Right lobe of liver (tissue), 6 donors: ENCODE measurements around the gene ADD2. TPM values are rescaled to one million over a fixed set of nuclear protein-coding genes. Genes with fewer than 3 reads are reported as not detected.

Experiments used
- ATAC-seq, 4 donors: fragments of 200-7000 bp; cut with Tn5 transposase; one replicate each; pipeline ENCODE4 v1.9.1; 2020; ENCODE audit warnings: mild to moderate bottlenecking in 4 of 4, moderate library complexity in 4 of 4
- DNase-seq, 3 donors: peaks; one replicate each; pipeline ENCODE4 v3.0.0-alpha.2; 2020
- H3K27ac ChIP-seq, 3 donors: fragments of 200-600 bp; one replicate each; pipeline ENCODE4 v1.8.0; 2022
- H3K27me3 ChIP-seq, 2 donors: fragments of 200-600 bp; one replicate each; pipeline ENCODE4 v1.8.0; 2022
- H3K36me3 ChIP-seq, 4 donors: fragments of 200-600 bp; sonication (generic) in 1 of 4; one replicate each; pipeline versions ENCODE4 v1.5.1 to v1.8.0; 2017 to 2022; ENCODE audit warnings: control low read depth in 1 of 4
- H3K4me1 ChIP-seq, 4 donors: fragments of 200-600 bp; sonication (generic) in 1 of 4; one replicate each; pipeline versions ENCODE4 v1.5.1 to v1.8.0; 2017 to 2022; ENCODE audit warnings: control low read depth in 1 of 4
- H3K4me3 ChIP-seq, 3 donors: fragments of 200-600 bp; one replicate each; pipeline ENCODE4 v1.8.0; 2022
- H3K9me3 ChIP-seq, 4 donors: fragments of 200-600 bp; sonication (generic) in 1 of 4; one replicate each; pipeline versions ENCODE4 v1.5.1 to v1.8.0; 2017 to 2022; ENCODE audit warnings: control low read depth in 1 of 4
- POLR2A ChIP-seq: fragments of 450-650 bp; IDR thresholded peaks from one replicate; pipeline ENCODE4 v1.6.1; 2017; ENCODE audit warnings: antibody characterized with exemption, mild to moderate bottlenecking
- WGBS: methylation state at CpG from one replicate; pipeline ENCODE4 v1.1.6; 2018; ENCODE audit warnings: low coverage, low lambda C conversion rate; ENCODE audit not compliant: insufficient coverage; ENCODE audit errors: missing lambda C conversion rate; 5-methylcytosine and 5-hydroxymethylcytosine counted together
- intact Hi-C, 2 donors: fragments of 100-400 bp; cut with DNase I; formaldehyde crosslinking; loops; one replicate each; pipeline versions ENCODE4 v1.11.2 to v1.14.1; 2022
- total RNA-seq, 6 experiments: library from RNA; depleted of rRNA in 2 of 6; stranded (reverse); fragments of >200 nt in 2 of 6; fragmentation: NEBNext Ultra II Directional in 3 of 6; extraction: Animal tissue kit (Norgen Biotek cat#: 25700) in 3 of 6; gene quantifications; one replicate each; pipeline versions ENCODE4 v1.1.0 to v1.2.4, GENCODE V29; 2016 to 2023
- TF ChIP-seq, protein P1 (sequence below), 4 donors: fragments of 200-600 bp in 3 of 4; fragments of 450-650 bp in 1 of 4; IDR thresholded peaks; one replicate each; pipeline versions ENCODE4 v1.5.1 to v1.8.0; 2016 to 2022; ENCODE audit warnings: antibody characterized with exemption in 4 of 4, mild to moderate bottlenecking in 2 of 4
- donor health status: DM: no; HTN: yes; CAD: no.
- donor health status: DM: no; HTN: no; CAD: no.
- donor health status: DM: no; HTN: no; CAD: no.
- donor health status: DM: no; HTN: yes; CAD: no.
- donor health status: DM: no; HTN: yes; CAD: no.

ADD2 gene
- total RNA-seq, 6 experiments from 2014 or later, result under 0.01 to 1.00 (median 0.14) TPM; not detected in 1

DNA sequence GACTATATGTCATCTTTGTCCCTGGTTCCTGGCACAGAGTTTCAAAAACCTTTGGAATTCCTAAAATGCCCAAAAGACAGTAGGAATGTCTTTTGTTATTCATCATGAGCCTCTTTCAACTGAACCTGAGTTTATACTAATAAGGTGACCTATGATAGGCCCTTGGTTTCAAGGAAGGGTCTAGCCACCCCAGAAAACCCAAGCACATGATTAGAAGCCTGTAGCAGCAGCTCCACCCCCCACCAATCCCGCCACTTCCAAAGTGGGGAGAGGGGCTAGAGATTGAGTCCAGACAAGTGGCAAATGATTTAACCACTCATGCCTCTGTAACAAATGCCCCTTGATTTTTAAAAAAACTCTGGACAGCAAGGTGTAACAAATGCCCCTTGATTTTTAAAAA lies 56.8 kb downstream of the ADD2 start:
- H3K4me3 ChIP-seq, result no peak overlapping the region
- H3K9me3 ChIP-seq, result no peaks in the 10 kb centered on the region
- no peaks in the 10 kb centered on the region for H3K4me1 ChIP-seq
- ATAC-seq, result no peak
- TF ChIP-seq, protein P1, sequence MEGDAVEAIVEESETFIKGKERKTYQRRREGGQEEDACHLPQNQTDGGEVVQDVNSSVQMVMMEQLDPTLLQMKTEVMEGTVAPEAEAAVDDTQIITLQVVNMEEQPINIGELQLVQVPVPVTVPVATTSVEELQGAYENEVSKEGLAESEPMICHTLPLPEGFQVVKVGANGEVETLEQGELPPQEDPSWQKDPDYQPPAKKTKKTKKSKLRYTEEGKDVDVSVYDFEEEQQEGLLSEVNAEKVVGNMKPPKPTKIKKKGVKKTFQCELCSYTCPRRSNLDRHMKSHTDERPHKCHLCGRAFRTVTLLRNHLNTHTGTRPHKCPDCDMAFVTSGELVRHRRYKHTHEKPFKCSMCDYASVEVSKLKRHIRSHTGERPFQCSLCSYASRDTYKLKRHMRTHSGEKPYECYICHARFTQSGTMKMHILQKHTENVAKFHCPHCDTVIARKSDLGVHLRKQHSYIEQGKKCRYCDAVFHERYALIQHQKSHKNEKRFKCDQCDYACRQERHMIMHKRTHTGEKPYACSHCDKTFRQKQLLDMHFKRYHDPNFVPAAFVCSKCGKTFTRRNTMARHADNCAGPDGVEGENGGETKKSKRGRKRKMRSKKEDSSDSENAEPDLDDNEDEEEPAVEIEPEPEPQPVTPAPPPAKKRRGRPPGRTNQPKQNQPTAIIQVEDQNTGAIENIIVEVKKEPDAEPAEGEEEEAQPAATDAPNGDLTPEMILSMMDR (IDR thresholded peaks at IDR 0.05), result no peak
- TF ChIP-seq POLR2A, result no peak
- no peaks in the 10 kb centered on the region for H3K36me3 ChIP-seq
- no peak overlapping the region for H3K27ac ChIP-seq
- DNase-seq, result peak in 1 of 3 donors; percentile 6
- WGBS, result no CpG with 5 or more reads among the region's 1 CpG
- H3K27me3 ChIP-seq, result no peaks in the 10 kb centered on the region
- intact Hi-C loops, result no loop called here

DNA sequence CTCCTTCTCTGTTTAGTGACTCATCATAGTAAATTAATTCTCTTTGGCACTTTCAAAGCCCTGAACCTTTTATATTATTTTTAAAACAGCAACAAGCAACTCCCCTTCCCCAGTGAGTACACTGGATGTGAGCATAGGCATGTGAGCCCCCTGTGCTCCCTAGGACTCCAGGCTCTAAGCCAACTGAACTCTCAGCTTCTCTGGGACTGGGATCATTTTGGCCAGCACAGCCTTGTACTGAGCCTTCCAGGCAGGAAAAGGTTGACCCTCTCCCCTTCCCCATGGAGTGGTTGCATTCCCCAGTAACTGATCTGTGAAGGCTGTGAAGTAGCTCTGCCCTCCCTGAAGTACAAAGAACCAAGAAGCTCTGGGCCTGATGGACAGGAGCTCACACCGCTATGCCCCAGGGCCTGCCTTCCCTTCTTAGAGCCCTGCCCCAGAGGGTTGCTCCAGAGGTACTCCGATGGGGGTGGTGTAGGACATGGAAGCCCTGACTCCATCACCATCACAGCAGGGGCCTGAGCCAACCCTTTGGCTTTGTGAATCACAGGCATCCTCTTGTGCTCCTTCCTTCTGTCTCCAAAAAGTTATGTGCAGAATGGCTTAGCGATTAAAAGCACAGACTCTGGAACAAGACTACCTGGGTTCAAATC lies 57.8 kb downstream of the ADD2 start:
- H3K27ac ChIP-seq, result no peak overlapping the region
- ATAC-seq (peak in 1 of 4 donors; percentile 22), DNase-seq (peak in 1 of 3 donors; percentile 21)
- H3K36me3 ChIP-seq, result no peaks in the 10 kb centered on the region
- intact Hi-C loops, result no loop called here
- H3K4me3 ChIP-seq, result no peak overlapping the region
- H3K27me3 ChIP-seq, result no peaks in the 10 kb centered on the region
- WGBS, result 70% methylated on average over 1 of the region's 3 CpGs
- TF ChIP-seq, protein P1 (IDR thresholded peaks at IDR 0.05), result no peak
- no peak for TF ChIP-seq POLR2A
- H3K9me3 ChIP-seq, result no peaks in the 10 kb centered on the region
- no peaks in the 10 kb centered on the region for H3K4me1 ChIP-seq

DNA sequence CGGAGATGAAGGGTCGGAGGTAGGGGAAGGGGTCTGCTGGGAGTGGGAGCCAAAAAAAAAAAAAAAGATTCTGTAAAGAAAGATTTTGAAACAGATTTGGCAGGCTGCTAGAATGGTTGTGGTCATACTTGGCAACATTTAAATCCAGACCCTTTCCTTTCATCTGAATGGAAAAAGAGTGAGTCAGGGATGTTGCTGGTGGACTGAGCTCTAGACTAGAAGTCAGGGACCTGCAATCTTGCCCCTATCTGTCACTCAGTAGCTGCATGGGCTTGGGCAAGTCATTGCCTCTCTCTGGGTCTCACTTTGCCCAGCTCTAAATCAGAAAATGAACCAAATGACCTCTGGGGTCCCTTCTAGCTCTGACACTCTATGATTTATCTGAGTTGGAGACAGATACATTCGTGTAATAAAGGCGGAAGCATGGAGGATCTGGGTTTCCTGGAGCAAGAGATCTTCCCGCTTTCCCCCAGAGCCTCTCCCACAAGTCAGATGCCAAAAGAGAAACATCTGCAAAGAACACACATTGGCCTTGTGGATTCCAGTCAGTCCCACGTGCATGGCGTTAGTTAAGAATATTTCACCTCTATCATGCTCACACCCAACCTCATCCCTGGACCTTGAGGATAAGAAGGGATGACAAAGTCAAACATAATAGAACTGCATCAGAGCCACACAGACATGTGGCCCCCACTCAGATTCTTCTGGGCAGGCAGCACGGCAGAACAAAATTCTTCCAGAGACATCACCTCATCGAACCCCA lies 58.5 kb downstream of the ADD2 start:
- no peaks in the 10 kb centered on the region for H3K4me1 ChIP-seq
- H3K36me3 ChIP-seq, result no peaks in the 10 kb centered on the region
- DNase-seq, result no peak
- 65% methylated on average over 7 of the region's 9 CpGs for WGBS
- no peak for ATAC-seq
- intact Hi-C loops, result no loop called here
- no peak overlapping the region for H3K27ac ChIP-seq
- no peaks in the 10 kb centered on the region for H3K27me3 ChIP-seq
- TF ChIP-seq, protein P1 (IDR thresholded peaks at IDR 0.05), result no peak
- TF ChIP-seq POLR2A, result no peak
- no peaks in the 10 kb centered on the region for H3K9me3 ChIP-seq
- H3K4me3 ChIP-seq, result no peak overlapping the region

DNA sequence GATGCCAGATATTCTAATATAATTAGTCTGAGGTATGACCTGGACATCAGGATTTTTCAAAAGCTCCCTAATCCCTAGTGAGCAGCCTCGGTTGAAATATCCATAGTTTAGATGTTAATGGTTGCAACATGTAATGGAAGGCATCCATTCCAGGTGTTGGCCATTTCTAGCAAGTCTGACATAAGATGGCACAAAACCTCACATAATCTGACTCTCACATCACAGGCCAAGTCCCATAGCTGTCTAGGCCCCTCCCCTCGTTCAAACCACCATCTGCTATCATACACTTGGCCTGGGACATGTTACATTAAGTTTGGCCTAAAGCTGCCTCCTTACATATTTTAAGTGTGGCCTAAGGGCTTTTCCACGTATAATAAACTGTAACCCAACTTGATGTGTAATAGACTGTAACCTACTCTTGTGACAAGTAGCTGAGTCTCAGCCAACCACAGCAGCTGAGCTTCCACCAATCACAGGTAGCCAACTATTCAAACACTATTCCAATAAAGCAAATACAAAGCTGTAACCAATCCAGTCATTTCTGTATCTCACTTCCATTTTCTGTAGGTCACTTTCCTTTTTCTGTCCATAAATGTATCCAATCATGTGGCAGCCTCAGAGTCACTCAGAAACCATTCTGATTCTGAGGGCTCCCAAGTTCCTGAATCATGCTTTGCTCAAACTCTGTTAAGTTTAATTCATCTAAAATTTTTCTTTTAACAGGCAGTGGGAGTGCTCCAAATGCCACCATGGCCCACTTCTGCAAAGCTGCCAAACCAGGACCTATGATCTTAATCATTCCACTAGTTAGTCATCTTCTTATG lies 59.4 kb downstream of the ADD2 start:
- Histone ChIP-seq H3K27ac (no peak overlapping the region), H3K4me3 (no peak overlapping the region), H3K36me3 (no peaks in the 10 kb centered on the region), H3K27me3 (no peaks in the 10 kb centered on the region), H3K4me1 (no peaks in the 10 kb centered on the region), H3K9me3 (no peaks in the 10 kb centered on the region)
- 51% methylated on average over 2 of the region's 3 CpGs for WGBS
- no peak for ATAC-seq
- TF ChIP-seq, protein P1 (IDR thresholded peaks at IDR 0.05), result no peak
- DNase-seq, result no peak
- intact Hi-C loops, result no loop called here
